GM21515 (cell line): ENCODE data around the gene ADCY10.
"Not testable (repeated sequence)": the region's sequence is repeated elsewhere in the genome, so short reads cannot be mapped to it uniquely, and the experiment has no call there.

Source experiments
- ATAC-seq: cut with Tn5 transposase; IDR thresholded peaks from one replicate; pipeline ENCODE4 v1.9.1; 2021; ENCODE audit not compliant: unreplicated experiment

The ADCY10 gene

GRCh38 chr1:167926486-167926997 is 12.6 kb upstream of the ADCY10 start:
- ATAC-seq = no peak

- ATAC-seq = no peak
Observed at GRCh38 chr1:167924543-167925231, 10.8 kb upstream of the ADCY10 start.

GRCh38 chr1:167924102-167924501 is 10.2 kb upstream of the ADCY10 start:
- ATAC-seq = no peak

- no peak for ATAC-seq
Observed at GRCh38 chr1:167923324-167924056, 9.6 kb upstream of the ADCY10 start.

GRCh38 chr1:167922611-167923074 is 8.7 kb upstream of the ADCY10 start:
- no peak for ATAC-seq

- ATAC-seq = no peak
Observed at GRCh38 chr1:167922023-167922422, 8.1 kb upstream of the ADCY10 start.

- ATAC-seq = no peak
Observed at GRCh38 chr1:167916766-167917511, 3.0 kb upstream of the ADCY10 start.

- no peak for ATAC-seq
Observed at GRCh38 chr1:167915569-167915968, 1.6 kb upstream of the ADCY10 start.

- ATAC-seq = no peak
Observed at GRCh38 chr1:167912294-167912693, 1.6 kb downstream of the ADCY10 start.

GRCh38 chr1:167911413-167911812 is 2.5 kb downstream of the ADCY10 start:
- ATAC-seq = no peak

GRCh38 chr1:167910530-167910929 is 3.4 kb downstream of the ADCY10 start:
- no peak for ATAC-seq

GRCh38 chr1:167909691-167910180 is 4.2 kb downstream of the ADCY10 start:
- ATAC-seq = no peak

- no peak for ATAC-seq
Observed at GRCh38 chr1:167905671-167906070, 8.3 kb downstream of the ADCY10 start.

- no peak for ATAC-seq
Observed at GRCh38 chr1:167905182-167905581, 8.8 kb downstream of the ADCY10 start.

- ATAC-seq = no peak
Observed at GRCh38 chr1:167904652-167905130, 9.2 kb downstream of the ADCY10 start.

GRCh38 chr1:167900907-167901306 is 13.0 kb downstream of the ADCY10 start:
- ATAC-seq = no peak

GRCh38 chr1:167899253-167899681 is 14.7 kb downstream of the ADCY10 start:
- no peak for ATAC-seq

- ATAC-seq = no peak
Observed at GRCh38 chr1:167898578-167899222, 15.2 kb downstream of the ADCY10 start.

GRCh38 chr1:167893798-167894197 is 20.1 kb downstream of the ADCY10 start:
- ATAC-seq = no peak

GRCh38 chr1:167890400-167890799 is 23.5 kb downstream of the ADCY10 start:
- no peak for ATAC-seq

GRCh38 chr1:167887187-167887586 is 26.7 kb downstream of the ADCY10 start:
- ATAC-seq = not testable (repeated sequence)
